CD4-positive, CD25-positive, alpha-beta regulatory T cell (primary cell): ENCODE data around the gene CBL. TPM values are rescaled to one million over a fixed set of nuclear protein-coding genes. Genes with fewer than 3 reads are reported as not detected.

ENCODE experiments used
- ATAC-seq, 2 donors: fragments of 150-1000 bp; cut with Tn5 transposase; one replicate each; pipeline ENCODE4 v1.10.0; 2021; ENCODE audit warnings: low read depth in 2 of 2, moderate number of reproducible peaks in 2 of 2, moderate library complexity in 1 of 2
- DNase-seq, 3 donors: peaks; one replicate each; pipeline versions ENCODE4 v3.0.0 to v3.0.0-alpha.2; 2012 to 2022; ENCODE audit warnings: mixed read lengths in 1 of 3
- H3K27ac ChIP-seq: one replicate; pipeline ENCODE4 v1.7.0; 2013; ENCODE audit warnings: mild to moderate bottlenecking, low read length; ENCODE audit not compliant: insufficient read depth, poor library complexity, severe bottlenecking
- H3K27me3 ChIP-seq: one replicate; pipeline ENCODE4 v1.7.0; 2013; ENCODE audit warnings: low read length; ENCODE audit not compliant: control insufficient read depth, insufficient read depth
- H3K36me3 ChIP-seq: one replicate; pipeline ENCODE4 v1.7.0; 2013; ENCODE audit warnings: mild to moderate bottlenecking, low read length, moderate library complexity; ENCODE audit not compliant: control insufficient read depth, insufficient read depth
- H3K4me1 ChIP-seq: 2 replicates; pipeline ENCODE4 v1.7.0; 2013; ENCODE audit warnings: mild to moderate bottlenecking, low read length; ENCODE audit not compliant: insufficient read depth, control insufficient read depth, poor library complexity, severe bottlenecking
- H3K4me3 ChIP-seq: one replicate; pipeline ENCODE4 v1.7.0; 2013; ENCODE audit warnings: low read depth, mild to moderate bottlenecking, low read length, moderate library complexity
- H3K9me3 ChIP-seq, 2 experiments: 1 replicate in 1 of 2; 2 replicates in 1 of 2; pipeline ENCODE4 v1.7.0; 2013; ENCODE audit warnings: low read length in 2 of 2, mild to moderate bottlenecking in 1 of 2, moderate library complexity in 1 of 2; ENCODE audit not compliant: control insufficient read depth in 2 of 2
- H3K27ac Mint-ChIP-seq, 3 donors: one replicate each; pipeline ENCODE4 v1.8.0; 2020 to 2022; ENCODE audit warnings: mild to moderate bottlenecking in 3 of 3, mixed read lengths in 3 of 3, moderate library complexity in 2 of 3
- H3K27me3 Mint-ChIP-seq: one replicate; pipeline ENCODE4 v1.8.0; 2022; ENCODE audit warnings: mild to moderate bottlenecking, mixed read lengths
- H3K36me3 Mint-ChIP-seq: one replicate; pipeline ENCODE4 v1.8.0; 2020; ENCODE audit warnings: mixed read lengths
- H3K4me1 Mint-ChIP-seq, 4 donors: one replicate each; pipeline ENCODE4 v1.8.0; 2020 to 2022; ENCODE audit warnings: mixed read lengths in 4 of 4, mild to moderate bottlenecking in 1 of 4
- H3K4me3 Mint-ChIP-seq, 4 donors: one replicate each; pipeline ENCODE4 v1.8.0; 2020 to 2022; ENCODE audit warnings: mild to moderate bottlenecking in 4 of 4, mixed read lengths in 4 of 4, moderate library complexity in 3 of 4
- H3K9me3 Mint-ChIP-seq, 7 donors: one replicate each; pipeline ENCODE4 v1.8.0; 2020 to 2022; ENCODE audit warnings: mixed read lengths in 7 of 7, mild to moderate bottlenecking in 3 of 7, moderate library complexity in 2 of 7
- polyA plus RNA-seq, 4 donors: library from polyadenylated mRNA; unstranded; fragments of 300-500 nt; fragmentation: Illumina TruSeq; gene quantifications; one replicate each; pipeline ENCODE4 v1.2.3, GENCODE V29; 2021
- total RNA-seq: library from RNA; stranded (reverse); gene quantifications from one replicate; pipeline ENCODE4 v1.2.3, GENCODE V29; 2022

The CBL gene
- total and polyA plus RNA-seq, 5 donors from 2014 or later, result 7.9 to 35.6 (median 9.1) TPM

DNA sequence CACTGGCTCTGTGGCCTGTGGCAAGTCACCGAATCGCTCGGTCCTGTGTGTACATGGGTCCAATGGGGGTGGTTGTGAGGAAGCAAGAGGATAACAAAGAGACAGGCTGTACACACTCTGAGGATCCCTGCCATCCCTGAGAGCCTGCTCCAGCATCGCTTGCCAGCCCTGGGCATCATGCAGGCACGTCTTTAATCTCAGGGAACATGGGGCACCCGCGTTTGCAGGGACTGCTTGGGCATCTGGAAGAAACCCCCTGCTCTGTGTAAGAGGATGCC is 135.8 kb downstream of the CBL start:
- no peak overlapping the region for H3K4me3 Mint-ChIP-seq
- Histone ChIP-seq H3K27me3 (peaks cover 4% of the 10 kb centered on the region), H3K4me1 (peaks cover 25% of the 10 kb centered on the region), H3K27ac (no peak overlapping the region), H3K36me3 (no peaks in the 10 kb centered on the region), H3K4me3 (no peak overlapping the region), H3K9me3 (no peaks in the 10 kb centered on the region)
- H3K36me3 Mint-ChIP-seq, result peaks cover 7% of the 10 kb centered on the region
- ATAC-seq, result no peak
- H3K4me1 Mint-ChIP-seq, result peaks cover 5 to 28% (median 14%) of the 10 kb centered on the region in 4 donors
- H3K27ac Mint-ChIP-seq, result no peak overlapping the region
- DNase-seq, result no peak
- H3K9me3 Mint-ChIP-seq, result peaks cover 0 to 7% (median 0%) of the 10 kb centered on the region in 7 donors
- peaks cover 59% of the 10 kb centered on the region for H3K27me3 Mint-ChIP-seq

DNA sequence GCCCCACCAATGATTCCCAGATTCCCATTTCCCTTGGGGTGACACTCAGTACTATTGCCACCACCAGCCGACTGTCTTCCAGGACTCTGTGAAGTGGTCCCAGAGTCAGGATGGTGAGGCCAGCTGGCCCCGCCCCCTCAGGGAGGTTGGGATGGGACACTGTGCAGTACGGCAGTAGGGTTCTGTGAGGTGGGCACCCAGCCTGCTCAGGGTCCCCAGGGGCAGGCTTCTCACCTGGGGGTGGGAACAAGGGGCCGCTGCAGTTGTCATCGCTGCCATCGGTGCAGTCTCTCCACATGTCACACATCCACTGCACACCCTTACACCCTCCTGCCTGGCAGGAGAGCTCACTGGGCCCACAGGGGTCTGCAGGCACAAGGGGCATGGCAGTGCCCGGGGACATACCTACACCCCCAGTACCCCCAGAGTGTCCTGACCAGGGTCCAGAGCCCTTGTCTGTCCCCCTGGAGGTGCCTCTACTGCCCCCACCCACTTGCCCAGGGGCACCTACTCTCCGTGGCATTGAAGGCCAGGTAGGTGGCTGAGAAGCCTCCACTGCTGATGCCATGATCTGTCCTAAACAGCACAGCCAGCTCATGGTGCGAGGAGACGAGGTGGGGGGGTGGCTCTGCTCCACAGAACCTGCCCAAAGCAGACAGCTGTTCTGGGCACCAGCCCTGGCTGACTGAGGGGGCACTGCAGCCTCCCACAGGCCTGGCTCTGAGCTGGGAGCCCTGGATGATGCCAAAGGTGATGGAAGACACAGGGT is 136.4 kb downstream of the CBL start:
- H3K27ac Mint-ChIP-seq, result no peak overlapping the region
- no peak for DNase-seq
- Histone ChIP-seq H3K36me3 (no peaks in the 10 kb centered on the region), H3K27ac (no peak overlapping the region), H3K4me1 (peaks cover 25% of the 10 kb centered on the region), H3K27me3 (peaks cover 4% of the 10 kb centered on the region), H3K9me3 (no peaks in the 10 kb centered on the region), H3K4me3 (no peak overlapping the region)
- H3K4me3 Mint-ChIP-seq, result peak overlapping the region in 1 of 4 donors; percentile 45
- H3K9me3 Mint-ChIP-seq, result peaks cover 0 to 7% (median 0%) of the 10 kb centered on the region in 7 donors
- H3K27me3 Mint-ChIP-seq, result peaks cover 60% of the 10 kb centered on the region
- peaks cover 3% of the 10 kb centered on the region for H3K36me3 Mint-ChIP-seq
- H3K4me1 Mint-ChIP-seq, result peaks cover 5 to 24% (median 14%) of the 10 kb centered on the region in 4 donors
- ATAC-seq, result no peak

DNA sequence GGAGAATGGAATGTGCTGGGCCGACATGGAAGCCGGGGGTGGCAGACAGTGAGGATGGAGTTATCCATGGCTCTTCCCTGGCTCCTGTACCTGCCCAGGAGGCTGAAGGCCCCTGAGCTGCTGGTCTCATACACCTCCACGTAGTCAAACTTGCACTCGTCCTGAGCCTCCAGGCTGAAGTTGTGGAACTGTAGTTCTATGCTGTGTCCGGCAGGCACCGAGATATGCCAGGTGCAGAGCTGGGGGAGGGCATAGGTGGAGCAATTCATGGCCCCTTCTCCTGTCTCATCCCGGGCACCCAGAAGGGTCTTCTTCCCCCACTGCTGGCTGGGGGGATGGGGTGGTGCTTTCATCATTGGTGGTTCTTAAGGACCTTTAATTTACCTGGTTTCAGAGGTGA is 137.6 kb downstream of the CBL start:
- Histone ChIP-seq H3K27me3 (peaks cover 4% of the 10 kb centered on the region), H3K27ac (no peak overlapping the region)
- no peak for DNase-seq

DNA sequence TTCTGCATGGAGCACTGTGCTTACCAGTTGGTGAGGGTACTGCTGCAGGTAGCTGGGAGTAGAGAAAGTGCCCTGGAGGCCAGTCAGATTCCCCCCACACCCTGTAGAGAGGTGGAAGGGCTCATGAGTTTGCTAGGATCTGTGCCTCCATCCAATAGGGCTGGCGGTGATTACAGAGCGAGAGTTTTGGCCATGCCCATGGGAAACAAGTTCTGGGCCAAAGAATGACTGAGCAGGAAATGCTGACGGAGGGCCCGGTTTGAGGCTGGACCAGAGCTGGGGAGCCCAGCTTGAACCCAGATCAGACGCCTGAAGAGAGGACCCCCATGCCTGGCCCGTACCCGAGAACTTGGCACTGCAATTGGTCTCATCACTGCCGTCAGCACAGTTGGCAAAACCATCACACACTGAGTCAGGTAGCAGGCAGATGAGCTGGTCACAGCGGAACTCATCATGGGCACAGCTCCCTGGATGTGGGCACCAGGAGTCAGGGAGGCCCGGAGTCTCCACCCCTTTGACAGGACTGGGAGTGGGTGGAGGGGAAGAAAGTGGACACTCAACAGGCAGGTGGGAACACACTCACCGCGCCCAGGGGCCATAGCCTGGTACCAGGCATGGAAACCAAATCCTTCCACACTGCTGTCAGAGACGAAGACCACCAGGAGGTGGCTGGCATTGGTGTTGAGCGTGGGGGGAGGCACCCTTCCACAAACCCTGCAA is 138.3 kb downstream of the CBL start:
- no peaks in the 10 kb centered on the region for H3K36me3 ChIP-seq
- peaks cover 4% of the 10 kb centered on the region for H3K27me3 ChIP-seq
- no peak for ATAC-seq
- no peak overlapping the region for H3K27ac ChIP-seq
- Mint-ChIP-seq H3K4me1 (peaks cover 0 to 8% (median 5%) of the 10 kb centered on the region in 4 donors), H3K4me3 (no peak overlapping the region), H3K27me3 (peaks cover 52% of the 10 kb centered on the region), H3K36me3 (no peaks in the 10 kb centered on the region), H3K27ac (peak overlapping the region in 1 of 3 donors; percentile 10), H3K9me3 (peaks cover 0 to 2% (median 0%) of the 10 kb centered on the region in 7 donors)
- no peak overlapping the region for H3K4me3 ChIP-seq
- H3K9me3 ChIP-seq, result no peaks in the 10 kb centered on the region
- no peak for DNase-seq
- H3K4me1 ChIP-seq, result peaks cover 15% of the 10 kb centered on the region

More for the DNA sequence above, 137.6 kb downstream of the CBL start:
- Mint-ChIP-seq H3K36me3 (no peaks in the 10 kb centered on the region), H3K9me3 (peaks cover 0 to 7% (median 0%) of the 10 kb centered on the region in 7 donors), H3K27ac (no peak overlapping the region), H3K4me1 (peaks cover 0 to 15% (median 8%) of the 10 kb centered on the region in 4 donors), H3K4me3 (no peak overlapping the region), H3K27me3 (peaks cover 59% of the 10 kb centered on the region)
- ATAC-seq, result no peak
- Histone ChIP-seq H3K4me3 (no peak overlapping the region), H3K4me1 (peaks cover 20% of the 10 kb centered on the region), H3K9me3 (no peaks in the 10 kb centered on the region), H3K36me3 (no peaks in the 10 kb centered on the region)

DNA sequence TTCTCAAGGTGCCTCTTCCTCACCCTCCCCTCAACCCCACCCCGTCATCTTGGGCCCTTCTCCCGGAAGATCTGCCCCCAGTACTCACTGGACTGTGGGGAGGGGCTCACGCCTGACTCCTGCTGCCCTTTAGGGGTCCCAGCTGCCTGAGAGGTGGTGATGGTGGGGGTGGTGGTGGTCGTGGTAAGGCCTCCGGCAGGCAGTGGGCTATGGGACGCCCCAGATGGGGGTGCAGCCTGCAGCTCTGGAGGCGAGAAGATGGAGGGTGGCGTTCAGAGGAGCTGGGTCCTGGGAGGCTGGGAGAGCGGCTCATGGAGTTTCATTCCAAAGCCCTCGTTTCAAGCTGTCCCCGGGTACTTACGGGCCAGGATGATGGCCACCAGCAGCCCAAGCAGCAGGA is 139.5 kb downstream of the CBL start:
- Mint-ChIP-seq H3K27ac (peak overlapping the region in 1 of 3 donors; percentile 52), H3K4me1 (peaks cover 0 to 7% (median 5%) of the 10 kb centered on the region in 4 donors), H3K36me3 (no peaks in the 10 kb centered on the region), H3K27me3 (peaks cover 57% of the 10 kb centered on the region), H3K9me3 (peaks cover 0 to 2% (median 0%) of the 10 kb centered on the region in 7 donors), H3K4me3 (no peak overlapping the region)
- no peaks in the 10 kb centered on the region for H3K36me3 ChIP-seq
- H3K27ac ChIP-seq, result no peak overlapping the region
- peaks cover 3% of the 10 kb centered on the region for H3K4me1 ChIP-seq
- no peak for DNase-seq
- no peak overlapping the region for H3K4me3 ChIP-seq
- H3K9me3 ChIP-seq, result no peaks in the 10 kb centered on the region
- peaks cover 4% of the 10 kb centered on the region for H3K27me3 ChIP-seq
- no peak for ATAC-seq

DNA sequence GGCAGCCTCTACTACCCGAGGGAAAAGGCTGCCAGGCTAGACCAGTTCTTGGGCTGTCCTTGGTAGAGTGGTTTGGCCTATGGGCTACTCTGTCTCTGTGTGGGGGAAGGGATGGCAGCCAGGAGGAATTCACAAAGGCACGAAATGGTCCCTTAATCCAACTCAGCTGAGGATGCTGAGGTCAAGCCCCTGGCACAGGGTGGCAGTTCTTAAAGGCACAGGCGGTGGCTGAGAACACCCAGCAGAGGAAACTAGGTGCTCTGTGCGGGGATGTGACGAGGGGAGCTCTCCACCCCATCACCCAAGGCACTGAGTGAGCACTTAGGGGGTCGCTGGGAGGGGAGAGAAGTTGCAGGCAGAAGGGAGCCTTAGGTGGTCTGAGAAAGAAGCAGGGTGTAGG is 140.5 kb downstream of the CBL start, which contains the start of gene MFRP:
Gene MFRP, minus strand, starts transcription at position 101 of the 400 bp plus-strand sequence. CDS start 192 bp downstream, outside the sequence.
- H3K27me3 ChIP-seq, result no peaks in the 10 kb centered on the region
- peak within 1 kb of the TSS in 1 of 4 donors; percentile 10 for H3K4me3 Mint-ChIP-seq
- H3K27ac Mint-ChIP-seq, result peak within 1 kb of the TSS in 1 of 3 donors; percentile 85
- peaks cover 55% of the 10 kb centered on the region for H3K27me3 Mint-ChIP-seq
- H3K4me1 Mint-ChIP-seq, result no peaks in the 10 kb centered on the region
- H3K36me3 Mint-ChIP-seq, result no peaks in the 10 kb centered on the region
- peaks cover 0 to 2% (median 0%) of the 10 kb centered on the region in 7 donors for H3K9me3 Mint-ChIP-seq
- no peaks in the 10 kb centered on the region for H3K36me3 ChIP-seq
- ATAC-seq (no peak), DNase-seq (no peak)
- H3K27ac ChIP-seq, result no peak within 1 kb of the TSS
- H3K9me3 ChIP-seq, result no peaks in the 10 kb centered on the region
- no peak within 1 kb of the TSS for H3K4me3 ChIP-seq
- H3K4me1 ChIP-seq, result no peaks in the 10 kb centered on the region

DNA sequence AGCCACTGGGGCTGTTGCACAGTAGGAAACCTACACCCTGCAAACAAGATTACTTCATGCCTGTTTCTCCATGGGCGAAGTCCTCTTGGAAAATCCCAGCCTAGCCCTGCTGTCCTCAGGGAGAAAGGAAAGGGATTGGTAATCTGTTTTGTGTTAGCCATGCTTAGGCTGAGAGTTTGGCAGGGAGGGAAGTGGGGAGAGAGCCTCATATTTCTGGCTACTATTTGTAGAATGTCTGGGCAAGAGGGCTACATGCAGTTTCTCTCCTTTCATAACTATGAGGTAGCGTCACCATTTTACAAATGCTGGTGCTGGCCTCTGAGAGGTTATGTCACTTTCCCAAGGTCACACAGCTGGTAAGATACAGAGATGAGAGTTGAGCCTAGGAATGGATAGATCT is 141.1 kb downstream of the CBL start:
- DNase-seq (no peak), ATAC-seq (no peak)
- H3K4me1 Mint-ChIP-seq, result no peaks in the 10 kb centered on the region
- H3K4me3 ChIP-seq, result no peak overlapping the region
- H3K4me3 Mint-ChIP-seq, result no peak overlapping the region
- no peaks in the 10 kb centered on the region for H3K4me1 ChIP-seq
- peaks cover 4% of the 10 kb centered on the region for H3K27me3 ChIP-seq
- no peaks in the 10 kb centered on the region for H3K9me3 ChIP-seq
- H3K27ac ChIP-seq, result no peak overlapping the region
- no peaks in the 10 kb centered on the region for H3K36me3 Mint-ChIP-seq
- no peak overlapping the region for H3K27ac Mint-ChIP-seq
- H3K9me3 Mint-ChIP-seq, result peaks cover 0 to 2% (median 0%) of the 10 kb centered on the region in 7 donors
- H3K27me3 Mint-ChIP-seq, result peaks cover 52% of the 10 kb centered on the region
- H3K36me3 ChIP-seq, result no peaks in the 10 kb centered on the region
